Fibroblast of skin of scalp (primary cell): Measurements from ENCODE around the gene SNORC.
A peak's percentile ranks its signal among the peaks of the same experiment; 100 is the strongest.
"Not testable (repeated sequence)": the region's sequence is repeated elsewhere in the genome, so short reads cannot be mapped to it uniquely, and the experiment has no call there.

Source experiments
- DNase-seq: peaks from one replicate; pipeline ENCODE4 v3.0.0-alpha.2; 2013

SNORC gene

GRCh38 chr2:232897598-232898408 is 27.7 kb downstream of the SNORC start:
- no peak for DNase-seq

- peak; percentile 37 for DNase-seq
Measured at GRCh38 chr2:232898592-232899543, 28.8 kb downstream of the SNORC start.

GRCh38 chr2:232900811-232901735 is 31.0 kb downstream of the SNORC start:
- no peak for DNase-seq

GRCh38 chr2:232901736-232902578 is 31.9 kb downstream of the SNORC start:
- DNase-seq: peak; percentile 84

GRCh38 chr2:232903989-232904388 is 33.9 kb downstream of the SNORC start:
- no peak for DNase-seq

- DNase-seq: not testable (repeated sequence)
Measured at GRCh38 chr2:232906867-232907717, 37.0 kb downstream of the SNORC start.

- not testable (repeated sequence) for DNase-seq
Measured at GRCh38 chr2:232907718-232908085, 37.6 kb downstream of the SNORC start.

- no peak for DNase-seq
Measured at GRCh38 chr2:232908695-232909094, 38.6 kb downstream of the SNORC start.

- DNase-seq: no peak
Measured at GRCh38 chr2:232910376-232910775, 40.3 kb downstream of the SNORC start.

GRCh38 chr2:232911712-232912277 is 41.7 kb downstream of the SNORC start:
- no peak for DNase-seq

GRCh38 chr2:232913903-232914302 is 43.8 kb downstream of the SNORC start:
- no peak for DNase-seq

- no peak for DNase-seq
Measured at GRCh38 chr2:232919141-232919540, 49.1 kb downstream of the SNORC start.

- DNase-seq: no peak
Measured at GRCh38 chr2:232920055-232920454, 50.0 kb downstream of the SNORC start.

GRCh38 chr2:232920760-232921159 is 50.7 kb downstream of the SNORC start:
- DNase-seq: no peak

GRCh38 chr2:232924433-232924832 is 54.4 kb downstream of the SNORC start:
- DNase-seq: no peak

GRCh38 chr2:232925153-232925820 is 55.2 kb downstream of the SNORC start:
- no peak for DNase-seq

GRCh38 chr2:232925821-232926156 is 55.7 kb downstream of the SNORC start:
- no peak for DNase-seq

GRCh38 chr2:232926431-232926939 is 56.4 kb downstream of the SNORC start:
- DNase-seq: no peak

- no peak for DNase-seq
Measured at GRCh38 chr2:232927032-232927792, 57.1 kb downstream of the SNORC start.
